WTC11 (cell line): Measurements from ENCODE around the gene NHLRC3.

Experiments used
- ATF3 ChIP-seq: sonication (generic); formaldehyde crosslinking; conservative IDR thresholded peaks from 2 replicates; pipeline ENCODE4 v1.8.1; 2022; ENCODE audit warnings: mild to moderate bottlenecking, missing genetic modification reagents
- CREB1 ChIP-seq: sonication (generic); formaldehyde crosslinking; IDR thresholded peaks from 2 replicates; pipeline ENCODE4 v1.8.0; 2023; ENCODE audit warnings: mild to moderate bottlenecking, missing genetic modification reagents
- CREM ChIP-seq: sonication (generic); formaldehyde crosslinking; IDR thresholded peaks from 2 replicates; pipeline ENCODE4 v1.8.1; 2022; ENCODE audit warnings: mild to moderate bottlenecking, missing genetic modification reagents, moderate library complexity
- CTCF ChIP-seq: fragments of 200-600 bp; IDR thresholded peaks from 2 replicates; pipeline ENCODE4 v1.8.0; 2022; ENCODE audit warnings: antibody characterized with exemption
- ELF4 ChIP-seq: sonication (generic); formaldehyde crosslinking; IDR thresholded peaks from 2 replicates; pipeline ENCODE4 v1.8.1; 2022; ENCODE audit warnings: low read depth, mild to moderate bottlenecking, moderate library complexity, missing genetic modification reagents
- ETV6 ChIP-seq: sonication (generic); formaldehyde crosslinking; IDR thresholded peaks from 2 replicates; pipeline ENCODE4 v1.8.1; 2022; ENCODE audit warnings: mild to moderate bottlenecking, missing genetic modification reagents
- FOXJ3 ChIP-seq: sonication (generic); formaldehyde crosslinking; IDR thresholded peaks from 2 replicates; pipeline ENCODE4 v1.9.0; 2021; ENCODE audit warnings: missing genetic modification reagents, mild to moderate bottlenecking, borderline replicate concordance
- JUN ChIP-seq: sonication (generic); formaldehyde crosslinking; IDR thresholded peaks from 2 replicates; pipeline ENCODE4 v1.8.0; 2023; ENCODE audit warnings: mild to moderate bottlenecking, missing genetic modification reagents
- MAX ChIP-seq: sonication (generic); formaldehyde crosslinking; IDR thresholded peaks from 2 replicates; pipeline ENCODE4 v1.8.0; 2022; ENCODE audit warnings: mild to moderate bottlenecking, missing genetic modification reagents
- MXD4 ChIP-seq: fragments of 250-450 bp; sonication (Bioruptor Pico); IDR thresholded peaks from 2 replicates; pipeline ENCODE4 v1.8.0; 2021; ENCODE audit warnings: mild to moderate bottlenecking, moderate library complexity, borderline replicate concordance
- TEAD4 ChIP-seq: sonication (generic); formaldehyde crosslinking; IDR thresholded peaks from 2 replicates; pipeline ENCODE4 v1.8.0; 2022; ENCODE audit warnings: mild to moderate bottlenecking, missing genetic modification reagents

GRCh38 chr13:38998739-38999138 is 39.5 kb upstream of the NHLRC3 start:
- no peak for TF ChIP-seq ATF3 (CRISPR knock-in tag)
- TF ChIP-seq CTCF, result no peak
- TF ChIP-seq JUN, result no peak
- TF ChIP-seq ETV6 (CRISPR knock-in tag), result no peak
- no peak for TF ChIP-seq MAX (CRISPR knock-in tag)
- no peak for TF ChIP-seq ELF4 (CRISPR knock-in tag)
- TF ChIP-seq TEAD4, result no peak
- TF ChIP-seq CREB1 (CRISPR knock-in tag), result no peak
- TF ChIP-seq FOXJ3 (CRISPR knock-in tag), result no peak
- no peak for TF ChIP-seq CREM (CRISPR knock-in tag)
- TF ChIP-seq MXD4, result no peak
